Vein endothelial cell (primary cell): Measurements from ENCODE around the gene TRIM48. TPM values are rescaled to one million over a fixed set of nuclear protein-coding genes. Genes with fewer than 3 reads are reported as not detected.

ENCODE experiments used
- small RNA-seq: library from RNA; depleted of rRNA; stranded (forward); fragments of <200 nt; gene quantifications from one replicate; pipeline ENCODE3, GENCODE V24; 2012
- total RNA-seq: library from RNA; depleted of rRNA; stranded (reverse); fragments of >200 nt; gene quantifications from 2 replicates; pipeline ENCODE4 v1.2.3, GENCODE V29; 2012

Gene TRIM48, protein sequence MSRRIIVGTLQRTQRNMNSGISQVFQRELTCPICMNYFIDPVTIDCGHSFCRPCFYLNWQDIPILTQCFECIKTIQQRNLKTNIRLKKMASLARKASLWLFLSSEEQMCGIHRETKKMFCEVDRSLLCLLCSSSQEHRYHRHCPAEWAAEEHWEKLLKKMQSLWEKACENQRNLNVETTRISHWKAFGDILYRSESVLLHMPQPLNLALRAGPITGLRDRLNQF
- not detected in 2 replicates for total RNA-seq

GRCh38 chr11:55261855-55262254, at the start of gene TRIM48:
Gene TRIM48 (plus strand): TSS chr11:55262155. CDS start chr11:55262268, 113 bp downstream.

Small RNA genes within 50 kb of the gene (small RNA-seq; reads per million reads assigned to genes)
- not detected for gene AP005597.4

Other genes starting within 250 kb of the TRIM48 start
- not detected in 2 replicates for gene OR4A16, start 81.0 kb downstream of the TRIM48 start, total RNA-seq
- not detected in 2 replicates for gene OR4A15, start 105.8 kb downstream of the TRIM48 start, total RNA-seq